GM21526 (cell line): Measurements from ENCODE around the gene RINT1.

Experiments used
- ATAC-seq: cut with Tn5 transposase; IDR thresholded peaks from one replicate; pipeline ENCODE4 v1.9.1; 2021; ENCODE audit warnings: moderate library complexity; ENCODE audit not compliant: unreplicated experiment, low FRiP score

Gene RINT1

DNA sequence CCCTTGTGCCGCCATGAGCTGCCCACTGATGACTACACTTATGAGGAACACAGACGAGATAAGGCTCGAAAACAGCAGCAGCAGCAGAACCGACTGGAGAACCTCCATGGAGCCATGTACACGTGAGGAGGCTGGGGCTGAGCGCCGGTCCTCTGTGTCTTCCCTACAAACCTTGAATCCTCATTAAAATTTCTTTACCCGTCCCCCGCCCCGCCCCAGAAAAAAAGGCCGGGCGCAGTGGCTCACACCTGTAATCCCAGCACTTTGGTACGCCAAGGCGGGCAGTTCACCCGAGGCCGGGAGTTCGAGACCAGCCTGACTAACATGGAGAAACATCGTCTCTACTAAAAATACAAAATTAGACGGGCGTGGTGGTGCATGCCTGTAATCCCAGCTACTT, 1.5 kb upstream of the RINT1 start:
- ATAC-seq, result no peak

DNA sequence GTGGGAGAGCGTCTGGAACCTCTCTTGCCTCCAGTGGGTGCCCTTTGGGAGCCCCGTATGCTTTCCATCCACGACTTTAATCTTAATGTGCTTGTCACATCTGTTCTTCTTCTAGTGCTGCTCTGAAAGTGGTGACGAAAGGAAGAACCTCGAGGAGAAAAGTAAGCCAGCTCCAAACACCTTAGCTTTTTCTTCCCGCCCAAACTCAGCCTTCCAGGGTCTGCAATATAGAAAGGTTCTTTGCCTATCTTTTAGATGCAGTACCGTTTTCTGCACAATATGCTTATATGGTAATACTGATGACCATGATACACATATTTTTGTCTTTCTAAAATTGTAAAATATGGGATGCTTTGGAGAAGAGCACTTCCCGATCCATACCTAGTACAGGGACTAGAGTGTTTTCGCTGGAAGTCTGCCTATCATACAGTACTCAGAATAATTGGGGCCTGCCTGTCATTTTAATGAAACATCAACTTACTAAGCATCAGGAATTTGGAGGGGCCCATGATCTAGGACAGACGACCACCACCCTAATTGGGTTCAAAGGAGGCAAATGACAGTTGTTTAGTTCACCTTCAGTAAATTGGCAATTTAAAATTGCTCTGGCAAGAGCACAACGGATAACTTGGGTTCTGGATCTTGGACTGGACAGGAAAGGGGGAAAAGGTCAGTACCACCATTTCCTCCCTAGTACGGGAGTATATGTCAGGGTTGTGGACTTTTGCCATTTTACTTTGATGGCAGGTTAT, 884 bp downstream of the RINT1 start:
- no peak for ATAC-seq

DNA sequence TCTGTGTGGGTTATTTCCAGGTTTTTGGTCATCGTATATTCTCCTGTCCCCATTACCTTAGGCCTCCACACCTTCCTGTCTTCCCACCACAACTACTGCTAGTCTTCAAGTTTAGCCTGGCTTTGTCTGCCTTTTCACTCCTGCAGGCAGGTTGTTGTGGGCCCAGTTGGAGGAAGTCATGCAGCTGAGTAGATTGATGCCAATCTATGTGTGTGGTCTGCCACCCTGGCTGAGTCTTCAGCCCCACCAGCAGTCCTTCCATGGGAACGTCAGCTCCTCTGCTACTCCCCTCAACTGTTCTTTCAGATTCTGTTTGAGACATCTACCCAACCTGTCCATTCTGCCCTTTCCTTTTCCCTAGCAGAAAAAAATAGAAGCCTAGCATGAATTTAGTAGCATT, 6.3 kb downstream of the RINT1 start:
- ATAC-seq, result no peak

- ATAC-seq, result no peak
These were observed 27.9 kb downstream of the RINT1 start for GRCh38 chr7:105559926-105560325.

DNA sequence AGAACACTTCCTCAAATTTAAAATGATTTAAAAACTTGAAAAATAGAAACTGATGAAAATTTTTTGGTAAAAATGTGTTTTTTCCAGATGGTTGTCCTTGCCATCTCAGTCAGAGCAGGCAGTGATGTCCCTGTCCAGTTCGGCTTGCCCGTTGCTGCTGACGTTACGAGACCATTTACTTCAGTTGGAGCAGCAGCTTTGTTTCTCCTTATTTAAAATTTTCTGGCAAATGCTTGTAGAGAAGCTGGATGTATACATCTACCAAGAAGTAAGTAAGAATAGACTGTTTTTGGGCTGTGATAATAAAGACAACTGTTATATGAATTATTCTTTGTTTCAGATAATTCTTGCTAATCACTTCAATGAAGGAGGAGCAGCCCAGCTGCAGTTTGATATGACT, 33.2 kb downstream of the RINT1 start:
- no peak for ATAC-seq

GRCh38 chr7:105567024-105567423, 35.0 kb downstream of the RINT1 start:
- no peak for ATAC-seq

- no peak for ATAC-seq
These were observed 35.8 kb downstream of the RINT1 start for GRCh38 chr7:105567821-105568220.

GRCh38 chr7:105571891-105572290, 39.9 kb downstream of the RINT1 start:
- ATAC-seq, result no peak

GRCh38 chr7:105577251-105577650, 45.2 kb downstream of the RINT1 start:
- no peak for ATAC-seq

DNA sequence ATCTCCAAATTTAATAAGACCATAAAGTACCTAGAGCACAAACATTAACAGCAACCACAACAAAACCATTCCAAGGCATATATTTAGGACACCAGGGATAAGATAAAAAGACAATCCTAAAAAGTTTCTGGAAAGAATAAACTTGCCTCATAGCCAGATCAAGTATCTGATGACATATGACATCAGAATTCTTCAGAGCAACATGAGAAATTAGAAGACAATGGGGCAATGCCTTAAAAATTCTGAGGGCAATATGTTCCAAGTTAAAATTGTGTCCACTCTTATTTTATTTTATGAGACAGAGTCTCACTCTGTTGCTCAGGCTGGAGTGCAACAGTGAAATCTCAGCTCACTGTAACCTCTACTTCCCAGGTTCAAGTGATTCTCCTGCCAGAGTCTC, 46.5 kb downstream of the RINT1 start:
- no peak for ATAC-seq

DNA sequence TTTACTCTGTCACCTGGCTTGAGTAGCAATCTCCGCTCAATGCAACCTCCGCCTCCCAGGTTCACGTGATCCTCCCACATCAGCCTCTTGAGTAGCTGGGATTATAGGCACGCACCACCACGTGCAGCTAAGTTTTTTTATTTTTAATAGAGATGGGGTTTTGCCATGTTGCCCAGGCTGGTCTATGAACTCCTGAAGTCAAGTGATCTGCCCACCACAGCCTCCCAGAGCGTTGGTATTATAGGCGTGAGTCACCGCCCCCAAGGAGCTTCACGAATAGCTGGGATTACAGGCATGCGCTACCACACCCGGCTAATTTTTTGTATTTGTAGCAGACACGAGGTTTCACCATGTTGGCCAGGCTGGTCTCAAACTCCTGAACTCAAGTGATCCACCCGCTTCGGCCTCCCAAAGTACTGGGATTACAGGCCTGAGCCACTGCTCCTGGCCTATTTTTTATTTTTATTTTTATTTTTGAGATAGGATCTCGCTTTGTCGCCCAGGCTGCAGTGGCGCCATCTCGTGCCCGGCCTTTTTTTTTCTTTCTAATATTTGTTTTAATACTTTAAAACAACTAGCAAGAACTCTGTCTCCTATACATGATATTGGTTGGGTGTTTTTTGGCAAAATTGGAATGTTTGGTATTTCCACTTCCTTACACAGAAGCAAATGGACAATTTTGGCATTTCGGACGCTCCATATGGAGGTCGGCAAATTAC, 48.2 kb downstream of the RINT1 start:
- ATAC-seq, result no peak

- peak; percentile 84 for ATAC-seq
These were observed 49.2 kb downstream of the RINT1 start, which contains the start of gene EFCAB10 for GRCh38 chr7:105581066-105581811. TSS of gene EFCAB10 (minus strand) at chr7:105581493. CDS start at chr7:105581463, 30 bp downstream.

GRCh38 chr7:105583061-105583460, 51.1 kb downstream of the RINT1 start:
- no peak for ATAC-seq

- no peak for ATAC-seq
These were observed 52.2 kb downstream of the RINT1 start for GRCh38 chr7:105584165-105584564.

- no peak for ATAC-seq
These were observed 54.0 kb downstream of the RINT1 start for GRCh38 chr7:105585850-105586500.

DNA sequence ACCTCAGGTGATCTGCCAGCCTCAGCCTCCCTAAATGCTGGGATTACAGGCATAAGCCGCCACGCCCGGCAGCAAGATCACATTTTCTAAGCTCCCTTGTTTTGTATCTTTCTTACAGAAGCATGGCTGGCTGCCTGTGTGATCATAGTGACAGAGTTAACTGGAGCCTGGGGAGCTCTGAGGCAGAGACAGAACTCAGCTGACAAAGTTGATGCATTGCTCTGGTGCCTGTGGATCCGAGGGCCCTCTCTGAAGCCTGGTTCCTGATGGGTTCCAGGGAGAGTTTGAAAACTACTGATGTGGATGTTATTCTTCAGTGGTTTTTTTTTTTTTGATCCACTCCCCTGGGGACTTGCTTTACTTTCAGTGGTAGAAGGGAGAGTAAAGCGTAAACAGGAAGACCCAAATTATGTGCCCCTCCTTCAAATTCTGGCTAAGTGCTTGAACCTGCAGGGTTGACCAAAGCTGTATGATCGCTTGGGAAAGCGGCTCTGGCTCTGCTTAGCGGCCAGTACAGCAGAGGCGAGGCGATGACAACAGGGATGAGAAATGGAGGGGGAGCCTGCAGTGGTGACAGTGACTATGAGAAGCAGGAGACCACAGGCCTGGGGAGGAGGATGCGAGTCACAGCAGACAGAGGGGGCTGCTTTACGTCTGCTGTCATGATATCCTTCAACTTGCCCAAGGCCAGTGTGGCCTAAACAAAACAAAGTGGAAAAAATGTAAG, 56.1 kb downstream of the RINT1 start:
- no peak for ATAC-seq

DNA sequence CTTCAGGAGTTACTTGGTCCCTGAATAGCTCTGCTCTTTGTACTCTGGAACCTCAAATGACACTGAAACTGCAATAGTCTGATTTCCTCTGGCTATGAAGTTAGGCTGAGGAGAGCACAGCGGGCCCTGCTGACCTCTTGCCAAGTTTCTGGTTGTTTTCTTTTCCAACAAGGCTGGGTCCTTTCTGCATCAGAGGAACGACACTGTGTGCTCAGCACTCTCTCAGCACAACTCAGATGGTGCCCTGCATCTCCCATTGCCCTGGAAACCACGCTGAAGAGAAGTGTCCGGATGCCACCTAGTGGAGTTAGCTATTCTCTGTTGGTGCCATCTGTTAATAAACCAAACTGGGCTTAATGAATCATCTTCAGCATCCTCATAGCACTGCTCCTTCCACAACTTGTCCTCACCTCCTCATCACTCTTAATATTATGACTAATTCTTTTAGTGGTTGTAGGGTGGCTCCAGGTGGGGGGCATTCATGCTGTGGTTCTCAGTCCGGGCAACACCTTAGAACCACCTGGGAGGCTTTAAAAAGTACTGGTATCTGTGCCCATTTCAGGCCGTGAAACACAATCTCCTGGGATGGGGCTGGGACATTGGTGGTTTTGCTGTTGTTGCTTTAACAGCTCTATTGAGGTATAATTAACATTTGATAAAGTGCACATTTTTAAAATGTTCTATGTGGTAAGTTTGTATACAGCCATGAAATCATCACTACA, 57.5 kb downstream of the RINT1 start:
- ATAC-seq, result peak; percentile 82

DNA sequence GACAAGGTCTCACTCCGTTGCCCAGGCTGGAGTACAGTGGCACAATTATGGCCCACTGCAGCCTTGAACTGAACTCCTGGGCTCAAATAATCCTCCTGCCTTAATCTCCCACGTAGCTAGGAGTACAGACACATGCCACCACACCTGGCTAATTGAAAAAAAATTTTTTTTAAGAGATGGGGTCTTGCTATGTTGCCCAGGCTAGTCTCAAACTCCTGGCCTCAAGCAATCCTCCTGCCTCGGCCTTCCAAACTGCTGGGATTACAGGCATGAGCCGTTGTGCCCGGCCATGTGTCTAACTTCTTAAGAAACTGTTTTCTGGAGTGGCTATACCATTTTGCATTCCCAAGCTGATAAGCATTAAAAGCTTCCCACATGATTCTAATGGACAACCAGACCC, 58.8 kb downstream of the RINT1 start:
- ATAC-seq, result no peak

DNA sequence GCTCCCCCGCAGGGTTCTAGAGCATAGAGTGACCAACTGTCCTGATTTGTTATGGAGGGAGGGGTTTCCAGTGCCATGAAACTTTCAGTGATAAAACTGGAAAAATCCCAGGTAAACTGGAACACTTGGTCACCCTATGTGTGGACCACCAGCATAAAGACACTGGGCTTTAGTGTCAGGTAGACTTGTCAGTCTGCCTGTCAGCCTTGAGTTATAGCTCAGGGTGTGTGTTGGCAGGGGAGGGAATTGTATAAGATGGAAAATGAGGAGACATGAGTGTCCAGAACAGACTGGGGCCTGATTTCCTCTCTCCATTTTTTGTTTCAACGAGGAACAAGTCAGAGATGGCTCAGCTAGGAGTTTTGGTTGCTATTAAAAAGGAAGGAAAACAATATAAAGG, 59.5 kb downstream of the RINT1 start:
- no peak for ATAC-seq

DNA sequence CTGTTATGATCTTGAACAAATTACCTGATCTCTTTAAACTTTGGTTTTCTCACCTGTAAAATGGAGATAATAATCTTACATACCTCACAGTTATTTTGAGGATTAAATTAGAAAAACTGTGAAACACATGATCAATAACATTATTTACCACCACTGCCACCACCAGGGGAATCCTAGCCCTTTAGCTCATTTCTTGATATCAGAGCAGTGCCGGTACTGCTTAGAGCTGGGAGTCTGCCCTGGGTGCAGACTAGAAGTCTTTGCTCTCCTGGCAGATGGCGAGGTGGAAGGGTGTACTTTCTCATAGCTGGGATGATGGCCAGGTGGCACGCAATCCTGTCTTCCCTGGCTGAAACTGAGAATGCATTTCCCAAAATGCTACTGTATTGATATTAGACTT, 62.0 kb downstream of the RINT1 start:
- ATAC-seq, result no peak
